Activated T-cell treated with anti-CD3 and anti-CD28 coated beads for 4 hours (primary cell): ENCODE results near the gene EOGT.

Experiments
- DNase-seq: peaks from one replicate; pipeline ENCODE4 v3.0.0-alpha.2; 2020

The EOGT gene

DNA sequence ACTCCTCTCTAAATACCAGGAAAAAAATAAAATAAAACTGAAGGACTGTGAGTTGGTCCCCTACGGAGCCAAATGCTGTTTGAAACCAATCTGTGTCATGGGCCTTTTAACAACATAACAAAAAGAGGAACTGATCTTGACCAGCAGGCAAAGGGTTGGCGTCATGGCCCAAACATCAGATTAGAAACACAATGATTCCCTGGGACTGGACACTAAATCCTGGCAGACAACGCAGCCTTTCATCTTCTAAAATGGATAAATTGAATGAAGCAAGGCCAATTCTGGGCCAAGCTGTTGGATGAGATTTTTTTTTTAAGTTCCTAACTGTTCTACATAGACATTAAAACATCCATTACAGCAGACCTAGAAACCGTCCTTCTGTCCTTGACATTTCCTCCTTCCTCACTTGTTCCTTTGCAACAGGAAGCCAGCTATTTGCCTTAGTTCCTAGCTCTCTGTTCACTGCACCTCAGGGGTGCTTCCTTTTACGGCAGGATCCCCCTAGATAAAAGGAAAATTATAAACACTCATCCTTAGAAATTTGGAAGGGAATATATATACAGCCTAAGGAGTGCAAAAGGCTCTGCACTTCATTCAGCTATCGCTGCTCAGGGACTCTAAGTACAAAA lies 59.6 kb downstream of the EOGT start:
- DNase-seq = no peak

DNA sequence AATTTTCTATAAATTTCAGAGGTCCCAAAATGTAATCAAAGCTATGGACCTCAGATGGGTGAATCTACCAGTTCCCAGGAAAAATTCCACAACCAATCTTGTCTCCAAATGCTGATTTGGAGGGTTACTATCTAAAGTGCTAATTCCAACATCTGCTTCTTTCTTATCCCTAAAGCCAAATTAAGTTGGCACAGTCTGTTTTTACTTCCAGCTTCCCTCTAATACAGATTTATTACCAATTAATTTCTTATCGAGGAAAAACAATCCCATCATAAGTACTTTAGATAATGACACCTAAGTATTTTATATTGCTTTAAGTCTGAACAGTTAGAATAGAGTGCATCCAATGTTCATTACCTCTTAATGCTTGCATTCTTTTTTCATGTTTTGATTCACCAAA lies 68.3 kb downstream of the EOGT start:
- DNase-seq = no peak

DNA sequence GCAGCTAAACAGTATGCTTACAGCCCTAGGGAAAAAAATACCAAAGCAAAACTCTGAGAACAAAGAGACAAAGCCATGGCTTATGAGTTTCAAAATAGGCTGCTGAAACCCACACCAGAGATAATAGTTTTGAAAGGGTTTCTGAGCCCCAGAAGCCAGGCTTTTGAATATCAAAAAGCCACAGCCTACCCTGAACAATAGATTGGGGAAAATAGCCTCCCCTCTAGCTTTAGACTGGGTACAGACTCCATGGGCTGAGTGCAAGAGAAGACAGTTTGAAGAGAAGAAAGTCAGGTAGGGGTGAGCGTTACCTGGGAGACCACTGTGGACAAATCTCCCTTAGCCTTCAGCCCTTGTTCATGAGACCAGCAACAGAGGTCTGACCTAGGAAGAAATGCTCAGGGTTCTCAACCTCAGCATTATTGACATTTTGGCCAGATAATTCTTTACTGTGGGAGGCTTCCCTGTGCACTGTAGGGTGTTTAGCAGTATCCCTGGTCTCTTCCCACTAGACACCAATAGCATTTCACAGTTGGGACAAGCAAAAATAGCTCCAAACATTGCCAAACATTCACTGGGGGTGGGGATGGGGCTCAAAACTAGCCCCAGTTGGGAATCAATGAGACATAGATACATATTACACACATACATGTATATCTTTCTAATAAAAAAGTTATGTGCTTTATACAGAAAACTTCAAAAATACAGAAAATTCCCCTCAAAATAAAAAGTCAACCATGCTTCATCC lies 69.6 kb downstream of the EOGT start:
- no peak for DNase-seq

DNA sequence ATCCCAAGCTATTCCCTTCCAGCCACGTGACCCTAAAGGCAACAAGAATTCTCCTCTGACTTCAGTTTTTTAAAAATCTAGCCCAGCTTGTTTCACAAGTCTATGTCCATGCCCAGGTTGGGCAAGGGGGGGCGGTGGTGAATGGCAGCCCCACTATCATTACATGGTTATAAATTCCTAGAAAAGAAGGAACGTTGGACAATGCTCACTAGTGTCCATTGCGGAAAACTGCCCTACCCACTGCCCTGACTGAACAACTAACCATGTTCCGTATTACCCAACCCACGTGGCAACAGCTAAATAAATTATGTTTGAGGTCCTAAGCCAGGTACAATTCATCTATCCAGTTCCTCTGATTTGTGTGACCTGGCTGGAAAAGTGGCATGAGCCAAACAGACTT lies 72.4 kb downstream of the EOGT start:
- no peak for DNase-seq

DNA sequence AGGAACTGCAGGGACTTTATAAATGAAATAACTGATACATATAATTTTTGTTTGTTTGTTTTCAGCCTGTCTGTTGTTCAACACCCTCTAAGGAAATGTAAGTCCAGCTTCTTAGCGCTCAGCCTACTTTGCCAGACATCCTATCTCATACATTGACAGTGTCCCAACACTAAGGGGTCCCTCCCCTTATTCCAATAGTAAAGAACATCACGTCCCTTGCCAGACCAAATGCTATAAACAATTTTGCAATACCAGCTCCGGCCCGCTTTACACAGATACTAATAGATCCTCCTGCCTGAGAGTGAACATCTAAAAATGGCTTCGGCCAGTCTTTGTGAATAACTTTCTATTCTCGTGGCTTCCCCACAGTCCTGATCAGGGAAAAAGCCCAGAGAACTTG lies 76.6 kb downstream of the EOGT start:
- DNase-seq = no peak

DNA sequence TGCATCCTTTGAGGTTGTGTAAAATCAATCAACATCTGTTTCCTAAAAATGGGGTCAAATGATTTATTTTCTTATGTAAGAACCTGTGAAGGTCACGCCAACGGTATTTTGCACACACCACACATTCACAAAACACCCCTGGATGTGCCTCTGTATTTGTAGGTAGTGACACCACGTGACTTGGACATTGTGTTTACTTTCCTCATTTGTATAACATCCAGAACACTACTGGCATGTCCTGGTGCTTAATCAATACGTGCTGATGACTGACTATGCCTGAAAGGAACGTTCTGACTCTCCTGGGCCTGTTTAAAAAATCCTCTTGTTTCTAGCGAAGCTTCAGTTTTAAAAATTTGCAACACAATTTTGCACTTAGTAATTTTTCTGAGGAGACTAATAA lies 77.7 kb downstream of the EOGT start:
- no peak for DNase-seq

DNA sequence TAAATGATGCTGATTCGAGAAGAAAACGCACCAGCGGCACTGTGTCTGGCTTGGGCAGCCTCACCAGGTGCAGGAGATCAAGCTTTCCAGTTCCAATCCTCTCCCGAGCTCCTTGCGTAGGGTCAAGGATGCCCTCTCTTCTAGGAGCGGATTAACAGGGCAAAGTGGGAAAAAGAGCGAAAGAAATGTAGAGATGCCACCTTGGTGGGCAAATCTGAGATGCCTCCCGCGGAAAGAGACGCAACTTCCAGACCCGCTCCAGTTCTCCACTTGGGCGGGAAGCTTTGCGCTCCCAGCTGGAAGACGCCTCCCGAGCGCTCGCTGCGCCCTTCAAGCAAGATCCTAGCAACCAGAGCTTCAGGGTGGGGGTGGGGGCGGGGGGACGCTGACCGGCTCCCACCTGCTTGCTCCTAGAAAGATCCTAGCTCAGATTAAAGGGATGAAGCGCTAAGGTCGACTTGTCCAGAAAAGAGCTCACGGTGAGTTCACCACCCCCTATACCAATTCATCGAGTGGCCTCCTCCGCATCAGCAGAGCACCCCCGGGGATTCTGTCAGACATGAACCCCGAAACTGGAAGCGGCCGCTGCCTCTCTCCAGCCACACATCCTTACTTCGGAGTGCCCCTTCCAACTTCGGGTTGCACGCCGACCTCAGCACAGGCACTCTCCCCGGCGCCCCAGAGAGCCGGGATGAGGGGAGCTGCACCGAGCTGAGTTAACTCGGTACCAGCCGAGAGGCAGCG lies 81.9 kb downstream of the EOGT start:
- DNase-seq = no peak
